Muscle of back (tissue), 11 donors: ENCODE results near the gene SGSM2. TPM values are rescaled to one million over a fixed set of nuclear protein-coding genes. Genes with fewer than 3 reads are reported as not detected.

Experiments used
- DNase-seq, 3 donors: peaks; one replicate each; pipeline versions ENCODE4 v3.0.0 to v3.0.0-alpha.2; 2013
- polyA plus RNA-seq, 10 donors: library from polyadenylated mRNA; unstranded; fragments of 120-200 nt; gene quantifications; one replicate each; pipeline ENCODE4 v1.2.1, GENCODE V29; 2013; ENCODE audit not compliant: insufficient read length in 10 of 10

The SGSM2 gene
- polyA plus RNA-seq, 10 donors: 32.1 to 49.9 (median 43.0) TPM

GRCh38 chr17:2331303-2331702 lies 6.0 kb upstream of the SGSM2 start:
- no peak for DNase-seq

DNA sequence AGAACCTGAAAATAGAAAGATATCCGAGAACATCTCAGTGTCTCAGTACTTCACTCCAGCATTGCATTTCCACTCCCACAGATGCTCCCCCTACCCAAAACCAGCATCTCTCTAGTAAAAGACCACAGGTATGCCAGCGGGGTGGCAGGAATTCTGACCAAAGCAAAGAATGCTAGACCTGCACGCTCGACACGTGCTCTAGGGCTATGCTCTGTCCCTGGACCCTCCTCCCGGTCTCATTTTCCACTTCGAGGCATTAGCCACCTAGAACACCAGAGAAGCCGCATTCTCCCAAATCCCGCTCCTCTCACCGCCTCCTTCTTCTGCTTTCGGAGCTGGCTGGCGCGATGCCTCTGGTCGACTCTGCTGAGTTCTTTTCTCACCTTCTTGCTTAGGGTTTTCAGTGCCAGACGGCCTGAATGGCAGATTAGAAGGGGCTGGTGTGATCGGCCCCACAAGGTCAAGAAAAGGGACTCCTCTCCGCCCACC lies 1.5 kb upstream of the SGSM2 start:
- no peak for DNase-seq

DNA sequence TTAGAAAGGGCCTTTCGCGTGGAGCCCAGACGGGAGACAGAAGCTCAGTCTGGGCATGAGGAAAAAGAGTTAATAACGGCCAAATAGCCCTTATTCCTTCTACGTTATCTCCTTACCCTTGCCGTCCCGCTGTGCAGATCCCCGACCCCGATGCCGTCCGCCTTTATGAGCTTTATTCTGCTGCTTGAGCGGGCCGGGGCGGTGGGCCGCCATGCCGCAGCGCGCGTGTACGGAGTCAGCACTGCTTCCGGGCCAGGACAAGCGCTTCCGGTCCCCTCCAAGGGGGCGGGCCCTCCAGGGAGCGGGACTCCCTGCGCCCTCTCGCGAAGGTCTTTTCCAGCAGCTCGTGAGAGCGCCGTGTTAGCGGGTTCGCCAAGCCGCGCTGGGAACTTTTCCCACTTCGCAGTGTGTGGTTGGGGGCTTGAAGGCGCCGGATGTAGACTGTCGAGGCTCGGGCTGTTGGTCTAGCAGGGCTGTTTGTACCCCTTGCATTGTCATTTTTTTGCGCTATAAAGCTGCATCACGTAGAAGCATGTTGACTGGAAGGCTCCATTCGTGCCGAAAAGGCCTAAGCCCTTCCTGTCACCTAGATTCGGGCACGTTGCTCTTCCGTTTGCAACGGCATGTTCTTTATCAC lies 968 bp upstream of the SGSM2 start, which contains the start of gene TSR1:
Gene TSR1 (minus strand): TSS at position 243 of the 637 bp plus-strand sequence. CDS start 30 bp downstream, at position 213.
- DNase-seq: peak; percentile 90 to 97 (median 94)

GRCh38 chr17:2337544-2338314 lies 428 bp downstream of the SGSM2 start:
- DNase-seq: peak in 2 of 3 donors; percentile 48 to 69

DNA sequence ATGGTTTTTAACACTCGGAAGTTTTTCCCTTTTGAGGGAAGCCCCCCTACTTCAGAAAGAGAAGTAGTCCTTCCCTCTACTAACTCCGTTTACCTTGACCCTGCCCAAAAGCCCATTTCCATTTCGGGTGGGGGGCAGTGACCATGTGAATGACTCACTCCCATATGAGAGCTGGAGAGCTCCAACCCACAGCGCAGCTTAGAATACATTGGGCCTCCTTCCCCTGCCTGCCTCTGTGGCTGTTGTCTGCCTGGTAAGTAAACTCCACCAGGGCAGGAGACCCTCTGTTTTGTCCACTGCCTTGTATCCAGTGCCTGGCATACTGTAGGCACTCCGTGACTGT lies 985 bp downstream of the SGSM2 start:
- DNase-seq: peak in 1 of 3 donors; percentile 12

- no peak for DNase-seq
These were observed 6.1 kb downstream of the SGSM2 start for GRCh38 chr17:2343421-2343820.

DNA sequence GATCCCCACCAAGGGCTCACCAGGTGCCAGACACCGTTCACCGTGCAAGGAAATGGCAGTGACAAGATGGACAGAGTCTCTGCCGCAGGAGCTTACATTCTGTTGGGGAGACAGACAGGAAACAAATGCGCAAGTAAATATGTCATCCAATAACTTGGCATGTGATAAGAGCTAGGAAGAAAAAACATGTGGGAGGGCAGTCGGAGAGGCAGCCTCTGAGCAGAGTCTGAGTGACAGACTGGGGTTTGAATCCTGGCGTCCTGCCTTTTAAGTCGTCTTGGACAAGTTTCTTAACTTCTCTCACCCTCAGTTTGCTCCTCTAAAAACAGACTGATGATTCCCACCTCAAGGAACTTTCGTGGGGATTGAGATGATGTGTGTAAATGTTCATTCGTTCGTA lies 7.2 kb downstream of the SGSM2 start:
- DNase-seq: no peak

DNA sequence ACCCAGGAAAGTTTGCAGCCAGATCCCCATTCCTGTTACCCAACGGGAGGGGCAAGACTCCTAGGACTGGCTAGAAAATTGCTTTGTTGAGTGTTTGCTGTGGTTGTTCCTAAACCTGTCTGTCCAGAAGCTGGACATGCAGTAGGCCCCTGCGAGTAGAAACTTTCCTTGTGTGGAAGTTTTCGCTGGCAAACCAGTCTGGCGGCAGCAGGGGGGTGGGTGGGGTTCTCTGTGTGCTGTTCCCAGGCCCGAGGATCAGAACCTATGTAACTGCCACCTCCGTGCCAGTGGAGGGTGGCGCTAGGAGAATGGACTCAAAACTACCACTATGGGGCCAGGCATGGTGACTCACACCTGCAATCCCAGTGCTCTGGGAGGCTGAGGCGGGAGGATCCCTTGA lies 9.2 kb downstream of the SGSM2 start:
- DNase-seq: no peak

- peak in 2 of 3 donors; percentile 43 to 71 for DNase-seq
These were observed 10.7 kb downstream of the SGSM2 start for GRCh38 chr17:2347805-2348685.

DNA sequence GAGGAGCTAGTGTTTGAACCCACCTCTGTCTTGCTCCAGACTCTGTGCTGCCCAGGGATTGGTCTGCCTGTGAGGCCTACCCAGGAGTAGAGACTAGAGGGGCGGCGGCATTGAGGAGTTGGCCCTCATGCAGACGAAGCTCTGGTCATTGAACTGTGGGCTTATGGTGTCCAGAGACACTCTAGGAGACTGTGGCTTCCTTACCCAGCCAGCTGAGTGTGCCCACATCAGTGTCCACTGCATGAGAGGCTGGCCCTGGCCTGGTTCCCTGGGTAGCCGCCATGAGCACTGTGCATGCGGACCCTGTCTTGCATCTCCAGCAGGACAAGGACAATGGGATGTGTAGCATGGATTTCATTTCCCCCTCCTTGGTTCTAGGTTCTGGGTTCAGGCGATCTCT lies 14.0 kb downstream of the SGSM2 start:
- DNase-seq: no peak

GRCh38 chr17:2354311-2354710 lies 17.0 kb downstream of the SGSM2 start:
- no peak for DNase-seq

DNA sequence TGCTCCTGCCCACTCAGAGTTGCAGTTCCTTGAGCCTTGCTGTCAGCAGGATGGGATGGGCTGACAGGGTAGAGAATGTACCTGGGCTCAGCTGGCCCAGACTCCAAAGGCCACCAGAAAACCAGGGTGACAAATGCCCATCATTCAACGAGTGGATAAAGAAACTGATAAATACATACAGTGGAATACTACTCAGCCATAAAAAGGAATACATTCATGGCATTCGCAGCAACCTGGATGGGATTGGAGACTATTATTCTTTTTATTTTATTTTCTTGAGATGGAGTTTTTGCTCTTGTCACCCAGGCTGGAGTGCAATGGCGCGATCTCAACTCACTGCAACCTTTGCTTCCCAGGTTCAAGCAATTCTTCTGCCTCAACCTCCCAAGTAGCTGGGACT lies 19.9 kb downstream of the SGSM2 start:
- no peak for DNase-seq

GRCh38 chr17:2357931-2358434 lies 20.7 kb downstream of the SGSM2 start:
- DNase-seq: no peak

GRCh38 chr17:2361010-2361760 lies 23.9 kb downstream of the SGSM2 start:
- no peak for DNase-seq

DNA sequence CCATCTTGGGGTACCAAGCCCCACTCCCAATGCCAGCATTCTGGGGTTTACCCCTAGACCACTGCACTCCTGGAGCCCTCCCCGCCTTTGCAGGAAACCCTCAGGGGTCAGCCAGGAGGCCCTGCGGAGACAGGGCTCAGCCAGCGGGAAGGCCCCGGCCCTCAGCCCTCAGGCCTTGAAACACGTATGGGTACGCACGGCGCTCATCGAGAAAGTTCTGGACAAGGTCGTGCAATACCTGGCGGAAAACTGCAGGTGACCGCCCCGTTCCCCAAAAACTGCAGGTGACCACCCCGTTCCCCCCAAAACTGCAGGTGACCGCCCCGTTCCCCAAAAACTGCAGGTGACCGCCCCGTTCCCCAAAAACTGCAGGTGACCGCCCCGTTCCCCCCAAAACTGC lies 24.7 kb downstream of the SGSM2 start:
- DNase-seq: no peak

DNA sequence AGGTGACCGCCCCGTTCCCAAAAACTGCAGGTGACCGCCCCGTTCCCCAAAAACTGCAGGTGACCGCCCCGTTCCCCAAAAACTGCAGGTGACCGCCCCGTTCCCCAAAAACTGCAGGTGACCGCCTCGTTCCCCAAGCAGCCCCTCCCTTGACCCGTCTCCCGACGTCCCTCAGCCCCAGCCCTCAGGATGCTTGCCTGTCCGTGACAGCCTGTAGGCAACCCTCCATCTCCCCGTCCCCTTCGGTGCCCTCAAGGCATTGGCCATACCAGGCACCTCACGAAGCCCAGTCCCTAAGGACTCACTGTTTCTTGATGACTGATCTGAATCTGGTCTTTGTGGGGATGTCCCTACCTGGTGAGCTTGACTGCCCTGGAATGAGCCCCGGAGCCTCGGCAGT lies 25.1 kb downstream of the SGSM2 start:
- DNase-seq: no peak

DNA sequence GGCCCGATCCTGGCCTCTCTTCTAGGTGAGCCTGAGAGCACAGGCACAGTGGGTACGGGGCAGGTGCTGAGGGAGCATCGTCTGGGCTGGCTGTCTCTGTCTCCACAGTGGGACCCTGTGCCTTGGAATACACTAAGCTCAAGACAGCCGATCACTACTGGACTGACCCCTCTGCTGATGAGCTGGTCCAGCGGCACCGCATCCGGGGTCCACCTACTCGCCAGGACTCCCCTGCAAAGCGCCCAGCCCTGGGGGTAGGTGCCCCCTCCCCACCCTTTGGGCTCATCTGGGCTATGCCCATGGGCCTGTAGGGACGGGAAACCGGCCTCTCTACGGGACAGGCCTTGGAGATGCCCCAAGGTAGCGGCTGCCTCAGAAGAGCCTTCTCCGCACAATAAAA lies 25.6 kb downstream of the SGSM2 start:
- DNase-seq: no peak

- DNase-seq: no peak
These were observed 26.0 kb downstream of the SGSM2 start for GRCh38 chr17:2363318-2363717.

- peak; percentile 30 to 61 (median 53) for DNase-seq
These were observed 26.8 kb downstream of the SGSM2 start for GRCh38 chr17:2363851-2364762.

DNA sequence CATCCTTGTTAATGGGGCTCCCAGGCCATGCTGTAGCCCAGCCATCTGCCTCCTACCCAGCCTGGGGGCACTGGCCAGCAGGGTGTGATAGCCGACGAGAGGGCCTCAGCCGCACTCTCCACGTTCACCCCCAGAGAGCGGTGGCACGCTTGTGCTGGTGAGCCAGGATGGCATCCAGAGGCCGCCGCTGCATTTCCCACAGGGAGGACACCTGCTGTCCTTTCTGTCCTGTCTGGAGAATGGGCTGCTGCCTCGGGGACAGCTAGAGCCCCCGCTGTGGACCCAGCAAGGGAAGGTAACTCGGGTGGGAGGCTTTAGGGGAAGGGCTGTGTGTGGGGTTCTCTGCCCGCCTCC lies 27.4 kb downstream of the SGSM2 start:
- DNase-seq: no peak
